ENCODE data around the gene NACC2. TPM values are rescaled to one million over a fixed set of nuclear protein-coding genes. Genes with fewer than 3 reads are reported as not detected.

NACC2 gene
- total and polyA plus RNA-seq, 2 donors (not counting 1 experiment from before 2014, with no cell fraction given): 12.3 to 18.2 TPM

DNA sequence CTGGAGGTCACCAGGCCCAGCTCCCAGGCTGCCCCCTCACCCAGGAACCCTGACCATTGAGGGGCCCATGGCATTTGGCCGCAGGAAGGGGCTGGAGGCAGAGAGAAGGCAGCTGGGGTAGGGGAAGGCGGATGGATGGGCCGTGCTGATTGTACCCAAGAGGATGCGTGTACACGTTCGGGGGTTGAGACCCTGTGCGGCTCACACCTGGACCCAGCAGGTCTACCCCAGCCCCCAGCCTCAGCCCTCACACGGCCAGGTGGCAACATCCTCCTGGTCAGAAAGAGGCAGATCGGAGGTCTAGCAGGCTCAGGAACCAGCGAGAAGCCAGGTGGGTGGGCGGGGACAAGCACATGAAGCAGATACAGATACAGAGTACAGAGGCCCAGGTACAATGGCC is 33.7 kb downstream of the NACC2 start:
- no peak for TF ChIP-seq EZH2 (IDR thresholded peaks at IDR 0.05; ENCODE audit: low read length, missing control alignments)
- TF ChIP-seq, protein P1, sequence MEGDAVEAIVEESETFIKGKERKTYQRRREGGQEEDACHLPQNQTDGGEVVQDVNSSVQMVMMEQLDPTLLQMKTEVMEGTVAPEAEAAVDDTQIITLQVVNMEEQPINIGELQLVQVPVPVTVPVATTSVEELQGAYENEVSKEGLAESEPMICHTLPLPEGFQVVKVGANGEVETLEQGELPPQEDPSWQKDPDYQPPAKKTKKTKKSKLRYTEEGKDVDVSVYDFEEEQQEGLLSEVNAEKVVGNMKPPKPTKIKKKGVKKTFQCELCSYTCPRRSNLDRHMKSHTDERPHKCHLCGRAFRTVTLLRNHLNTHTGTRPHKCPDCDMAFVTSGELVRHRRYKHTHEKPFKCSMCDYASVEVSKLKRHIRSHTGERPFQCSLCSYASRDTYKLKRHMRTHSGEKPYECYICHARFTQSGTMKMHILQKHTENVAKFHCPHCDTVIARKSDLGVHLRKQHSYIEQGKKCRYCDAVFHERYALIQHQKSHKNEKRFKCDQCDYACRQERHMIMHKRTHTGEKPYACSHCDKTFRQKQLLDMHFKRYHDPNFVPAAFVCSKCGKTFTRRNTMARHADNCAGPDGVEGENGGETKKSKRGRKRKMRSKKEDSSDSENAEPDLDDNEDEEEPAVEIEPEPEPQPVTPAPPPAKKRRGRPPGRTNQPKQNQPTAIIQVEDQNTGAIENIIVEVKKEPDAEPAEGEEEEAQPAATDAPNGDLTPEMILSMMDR (conservative IDR thresholded peaks at IDR 0.05 in 1 of 2, IDR thresholded peaks at IDR 0.05 in 1 of 2; ENCODE audit: low read depth in 1 of 2, low read length in 2 of 2): no peak
- H3K79me2 ChIP-seq (ENCODE audit: control insufficient read depth, insufficient read depth, low read length): peaks cover 10% of the 10 kb centered on the region
- no peaks in the 10 kb centered on the region for H3K36me3 ChIP-seq (ENCODE audit: control insufficient read depth, insufficient read depth, low read length)
- no peaks in the 10 kb centered on the region for H4K20me1 ChIP-seq (ENCODE audit: control insufficient read depth, extremely low read depth, insufficient read depth, low read length)
- H2AFZ ChIP-seq (ENCODE audit: low read length): no peak overlapping the region
- no peaks in the 10 kb centered on the region for H3K9me3 ChIP-seq (ENCODE audit: control insufficient read depth, insufficient read depth, low read depth, low read length)
- H3K9ac ChIP-seq (ENCODE audit: insufficient read depth, low read length): no peak overlapping the region
- H3K4me2 ChIP-seq (ENCODE audit: extremely low read depth, insufficient read depth, low read length): no peak overlapping the region
- H3K27ac ChIP-seq (ENCODE audit: insufficient read depth, low read length): no peak overlapping the region
- no peaks in the 10 kb centered on the region for H3K27me3 ChIP-seq (ENCODE audit: control insufficient read depth, insufficient read depth, low read length)
- H3K4me1 ChIP-seq (ENCODE audit: control insufficient read depth, extremely low read depth, insufficient read depth, low read length): no peaks in the 10 kb centered on the region
- H3K4me3 ChIP-seq (replicated peaks in 1 of 4; ENCODE audit: control extremely low read depth in 1 of 4, insufficient read depth in 1 of 4, low read depth in 3 of 4, low read length in 4 of 4): no peak overlapping the region
- DNase-seq (ENCODE audit: low read depth in 2 of 2): no peak

- DNase-seq (ENCODE audit: low read depth in 2 of 2): no peak
- Histone ChIP-seq H3K4me3 (replicated peaks in 1 of 4; ENCODE audit: control extremely low read depth in 1 of 4, insufficient read depth in 1 of 4, low read depth in 3 of 4, low read length in 4 of 4) (no peak overlapping the region), H2AFZ (ENCODE audit: low read length) (no peak overlapping the region), H3K4me2 (ENCODE audit: extremely low read depth, insufficient read depth, low read length) (no peak overlapping the region), H4K20me1 (ENCODE audit: control insufficient read depth, extremely low read depth, insufficient read depth, low read length) (no peaks in the 10 kb centered on the region), H3K27me3 (ENCODE audit: control insufficient read depth, insufficient read depth, low read length) (no peaks in the 10 kb centered on the region), H3K4me1 (ENCODE audit: control insufficient read depth, extremely low read depth, insufficient read depth, low read length) (no peaks in the 10 kb centered on the region), H3K9ac (ENCODE audit: insufficient read depth, low read length) (no peak overlapping the region), H3K27ac (ENCODE audit: insufficient read depth, low read length) (no peak overlapping the region), H3K36me3 (ENCODE audit: control insufficient read depth, insufficient read depth, low read length) (no peaks in the 10 kb centered on the region), H3K9me3 (ENCODE audit: control insufficient read depth, insufficient read depth, low read depth, low read length) (no peaks in the 10 kb centered on the region), H3K79me2 (ENCODE audit: control insufficient read depth, insufficient read depth, low read length) (peaks cover 8% of the 10 kb centered on the region)
- TF ChIP-seq EZH2 (IDR thresholded peaks at IDR 0.05; ENCODE audit: low read length, missing control alignments): no peak
- TF ChIP-seq, protein P1 (conservative IDR thresholded peaks at IDR 0.05 in 1 of 2, IDR thresholded peaks at IDR 0.05 in 1 of 2; ENCODE audit: low read depth in 1 of 2, low read length in 2 of 2): no peak
These were observed 34.3 kb downstream of the NACC2 start for GRCh38 chr9:136060671-136061371.

- Histone ChIP-seq H4K20me1 (ENCODE audit: control insufficient read depth, extremely low read depth, insufficient read depth, low read length) (no peaks in the 10 kb centered on the region), H3K4me2 (ENCODE audit: extremely low read depth, insufficient read depth, low read length) (peak overlapping the region; percentile 8), H3K27me3 (ENCODE audit: control insufficient read depth, insufficient read depth, low read length) (no peaks in the 10 kb centered on the region), H2AFZ (ENCODE audit: low read length) (no peak overlapping the region), H3K4me1 (ENCODE audit: control insufficient read depth, extremely low read depth, insufficient read depth, low read length) (no peaks in the 10 kb centered on the region), H3K36me3 (ENCODE audit: control insufficient read depth, insufficient read depth, low read length) (no peaks in the 10 kb centered on the region), H3K4me3 (replicated peaks in 1 of 4; ENCODE audit: control extremely low read depth in 1 of 4, insufficient read depth in 1 of 4, low read depth in 3 of 4, low read length in 4 of 4) (no peak overlapping the region), H3K9ac (ENCODE audit: insufficient read depth, low read length) (no peak overlapping the region), H3K79me2 (ENCODE audit: control insufficient read depth, insufficient read depth, low read length) (peaks cover 8% of the 10 kb centered on the region), H3K27ac (ENCODE audit: insufficient read depth, low read length) (no peak overlapping the region), H3K9me3 (ENCODE audit: control insufficient read depth, insufficient read depth, low read depth, low read length) (no peaks in the 10 kb centered on the region)
- TF ChIP-seq, protein P1 (conservative IDR thresholded peaks at IDR 0.05 in 1 of 2, IDR thresholded peaks at IDR 0.05 in 1 of 2; ENCODE audit: low read depth in 1 of 2, low read length in 2 of 2): no peak
- no peak for TF ChIP-seq EZH2 (IDR thresholded peaks at IDR 0.05; ENCODE audit: low read length, missing control alignments)
- DNase-seq (ENCODE audit: low read depth in 2 of 2): peak; percentile 84
These were observed 35.0 kb downstream of the NACC2 start for GRCh38 chr9:136059851-136060670.

Measured in fibroblast of lung (primary cell).